ENCODE data around the gene LRRFIP1. TPM values are rescaled to one million over a fixed set of nuclear protein-coding genes. Genes with fewer than 3 reads are reported as not detected.

LRRFIP1 gene
- total and polyA plus RNA-seq, 10 of the 15 experiments (the other 5 are each of a cell fraction or from before 2014, with no cell fraction given): 36.2 to 120 (median 74.3) TPM

DNA sequence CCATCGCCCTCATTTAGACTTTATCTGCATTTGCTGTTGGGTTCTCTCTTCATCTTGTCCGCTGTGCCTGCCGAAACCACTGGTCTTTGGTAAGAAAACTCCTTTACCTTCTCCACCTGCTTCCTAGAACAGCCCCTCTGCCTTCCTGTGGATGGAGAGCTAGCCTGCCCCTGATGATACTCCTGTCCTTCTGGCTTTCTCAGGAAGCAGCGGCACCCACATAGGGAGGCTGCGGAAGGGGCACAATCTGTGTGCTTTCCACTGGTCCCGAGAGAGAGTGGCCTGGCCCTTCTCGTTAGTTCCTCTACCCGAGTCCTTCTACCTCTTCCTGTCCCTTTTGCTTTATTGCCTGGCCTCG is 90.9 kb downstream of the LRRFIP1 start:
- CTCF ChIA-PET: no interaction called here

DNA sequence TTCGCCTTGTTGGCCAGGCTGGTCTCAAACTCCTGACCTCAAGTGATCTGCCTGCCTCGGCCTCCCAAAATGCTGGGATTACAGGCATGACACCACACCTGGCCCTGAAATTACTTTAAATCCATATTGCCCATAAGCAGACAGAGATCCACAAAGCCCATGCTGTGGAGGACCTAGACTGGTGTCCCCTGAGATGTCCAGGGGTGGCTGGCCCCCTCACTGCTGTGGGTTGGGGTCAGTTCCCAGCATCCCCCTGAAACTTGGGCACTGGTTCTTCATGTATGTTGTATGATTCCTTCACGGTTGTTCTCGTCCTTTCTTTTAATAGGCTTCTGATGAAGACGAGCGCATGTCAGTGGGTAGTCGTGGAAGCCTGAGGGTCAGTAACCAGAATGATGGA is 93.1 kb downstream of the LRRFIP1 start:
- Histone ChIP-seq H2AFZ (ENCODE audit: control insufficient read depth, low read depth, low read length) (no peak overlapping the region), H3K79me2 (ENCODE audit: control insufficient read depth, insufficient read depth, low read length) (peaks cover 20% of the 10 kb centered on the region), H3K4me2 (ENCODE audit: control insufficient read depth, insufficient read depth) (no peak overlapping the region), H3K27me3 (replicated peaks in 1 of 2; ENCODE audit: control insufficient read depth in 2 of 2, insufficient read depth in 2 of 2, low read length in 1 of 2) (no peaks in the 10 kb centered on the region), H3K4me3 (no peak overlapping the region), H3K27ac (ENCODE audit: control insufficient read depth, insufficient read depth) (no peak overlapping the region), H3K36me3 (ENCODE audit: control insufficient read depth in 2 of 2, insufficient read depth in 2 of 2, low read length in 1 of 2) (peaks cover 13 to 18% of the 10 kb centered on the region in 2 experiments; a peak in 3 of 4 replicates), H4K20me1 (ENCODE audit: control insufficient read depth, insufficient read depth) (no peaks in the 10 kb centered on the region), H3K4me1 (ENCODE audit: control insufficient read depth, insufficient read depth, low read length) (no peaks in the 10 kb centered on the region), H3K9ac (ENCODE audit: control insufficient read depth, insufficient read depth, low read length) (no peak overlapping the region), H3K9me3 (replicated peaks; ENCODE audit: control insufficient read depth, insufficient read depth, low read length) (no peaks in the 10 kb centered on the region)
- FAIRE-seq (no peak), DNase-seq (ENCODE audit: low read depth, low spot score) (no peak), ATAC-seq (no peak)
- CTCF ChIA-PET: interaction anchor here (1.8 kb wide), 1 partner anchor 25 kb away, joined by 4 read pairs; no protein-coding TSS in a partner anchor
- BruUV-seq (replicated peaks): no TSS peak
- intact Hi-C loops (cut with micrococcal nuclease; ENCODE audit: unreplicated experiment): no loop called here
- SMC1A ChIA-PET (ENCODE audit: uncharacterized antibody, unreplicated experiment): interaction anchor here (1.5 kb wide), 1 partner anchor 12 kb away, joined by 3 read pairs; no protein-coding TSS in a partner anchor
- TF ChIP-seq MLLT1 (IDR thresholded peaks at IDR 0.05) (no peak), POLR2AphosphoS2 (IDR thresholded peaks at IDR 0.05; ENCODE audit: low read depth, low read length) (no peak), CBX3 (IDR thresholded peaks at IDR 0.05; ENCODE audit: borderline replicate concordance, low read depth) (no peak), BMI1 (IDR thresholded peaks at IDR 0.05; ENCODE audit: borderline replicate concordance) (no peak)
- RAD21 ChIA-PET (ENCODE audit: unreplicated experiment): no interaction called here
- in situ Hi-C loops (cut with MboI): no loop called here
- WGBS (ENCODE audit: insufficient coverage, insufficient replicate concordance, low lambda C conversion rate, missing lambda C conversion rate): 96% methylated on average over 7 of the region's 7 CpGs
- POLR2A ChIA-PET: interaction anchor here (0.7 kb wide), 1 partner anchor 62 kb away, joined by 3 read pairs; no protein-coding TSS in a partner anchor

More for the DNA sequence above, 90.9 kb downstream of the LRRFIP1 start:
- TF ChIP-seq, protein P1, sequence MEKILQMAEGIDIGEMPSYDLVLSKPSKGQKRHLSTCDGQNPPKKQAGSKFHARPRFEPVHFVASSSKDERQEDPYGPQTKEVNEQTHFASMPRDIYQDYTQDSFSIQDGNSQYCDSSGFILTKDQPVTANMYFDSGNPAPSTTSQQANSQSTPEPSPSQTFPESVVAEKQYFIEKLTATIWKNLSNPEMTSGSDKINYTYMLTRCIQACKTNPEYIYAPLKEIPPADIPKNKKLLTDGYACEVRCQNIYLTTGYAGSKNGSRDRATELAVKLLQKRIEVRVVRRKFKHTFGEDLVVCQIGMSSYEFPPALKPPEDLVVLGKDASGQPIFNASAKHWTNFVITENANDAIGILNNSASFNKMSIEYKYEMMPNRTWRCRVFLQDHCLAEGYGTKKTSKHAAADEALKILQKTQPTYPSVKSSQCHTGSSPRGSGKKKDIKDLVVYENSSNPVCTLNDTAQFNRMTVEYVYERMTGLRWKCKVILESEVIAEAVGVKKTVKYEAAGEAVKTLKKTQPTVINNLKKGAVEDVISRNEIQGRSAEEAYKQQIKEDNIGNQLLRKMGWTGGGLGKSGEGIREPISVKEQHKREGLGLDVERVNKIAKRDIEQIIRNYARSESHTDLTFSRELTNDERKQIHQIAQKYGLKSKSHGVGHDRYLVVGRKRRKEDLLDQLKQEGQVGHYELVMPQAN (conservative IDR thresholded peaks at IDR 0.05): no peak
- TF ChIP-seq KLF5 (IDR thresholded peaks at IDR 0.05; ENCODE audit: partially characterized antibody): no peak
- TF ChIP-seq EZH2 (IDR thresholded peaks at IDR 0.05; ENCODE audit: borderline replicate concordance, control insufficient read depth, low read depth, low read length): no peak
- TF ChIP-seq POLR2A (IDR thresholded peaks at IDR 0.05; ENCODE audit: low read depth, low read length): no peak
- TF ChIP-seq SREBF1 (IDR thresholded peaks at IDR 0.05; ENCODE audit: low read length): no peak
- FAIRE-seq: no peak
- no peak overlapping the region for H3K27ac ChIP-seq (ENCODE audit: control insufficient read depth, insufficient read depth)
- in situ Hi-C loops (cut with MboI): no loop called here
- H2AFZ ChIP-seq (ENCODE audit: control insufficient read depth, low read depth, low read length): no peak overlapping the region
- intact Hi-C loops (cut with micrococcal nuclease; ENCODE audit: unreplicated experiment): no loop called here
- no peaks in the 10 kb centered on the region for H3K9me3 ChIP-seq (replicated peaks; ENCODE audit: control insufficient read depth, insufficient read depth, low read length)
- POLR2A ChIA-PET: no interaction called here
- peaks cover 15 to 16% of the 10 kb centered on the region in 2 experiments; a peak in 3 of 4 replicates for H3K36me3 ChIP-seq (ENCODE audit: control insufficient read depth in 2 of 2, insufficient read depth in 2 of 2, low read length in 1 of 2)
- H3K4me3 ChIP-seq: no peak overlapping the region
- ATAC-seq: no peak
- no peaks in the 10 kb centered on the region for H3K27me3 ChIP-seq (replicated peaks in 1 of 2; ENCODE audit: control insufficient read depth in 2 of 2, insufficient read depth in 2 of 2, low read length in 1 of 2)
- RAD21 ChIA-PET (ENCODE audit: unreplicated experiment): no interaction called here
- no peak overlapping the region for H3K4me2 ChIP-seq (ENCODE audit: control insufficient read depth, insufficient read depth)
- 81% methylated on average over 9 of the region's 9 CpGs for WGBS (ENCODE audit: insufficient coverage, insufficient replicate concordance, low lambda C conversion rate, missing lambda C conversion rate)
- H3K4me1 ChIP-seq (ENCODE audit: control insufficient read depth, insufficient read depth, low read length): no peaks in the 10 kb centered on the region
- SMC1A ChIA-PET (ENCODE audit: uncharacterized antibody, unreplicated experiment): interaction anchor here (1.6 kb wide), 1 partner anchor 16 kb away, joined by 4 read pairs; no protein-coding TSS in a partner anchor
- no peak overlapping the region for H3K9ac ChIP-seq (ENCODE audit: control insufficient read depth, insufficient read depth, low read length)
- no TSS peak for BruUV-seq (replicated peaks)
- peaks cover 20% of the 10 kb centered on the region for H3K79me2 ChIP-seq (ENCODE audit: control insufficient read depth, insufficient read depth, low read length)
- no peak for DNase-seq (ENCODE audit: low read depth, low spot score)
- no peaks in the 10 kb centered on the region for H4K20me1 ChIP-seq (ENCODE audit: control insufficient read depth, insufficient read depth)

Measured in GM12878 (cell line).